ENCODE results near the gene SMURF1.

SMURF1 gene

GRCh38 chr7:99097730-99098129 lies 46.2 kb downstream of the SMURF1 start:
- no peak for DNase-seq (ENCODE audit: low read depth)

GRCh38 chr7:99096124-99096887 lies 47.6 kb downstream of the SMURF1 start:
- no peak for DNase-seq (ENCODE audit: low read depth)

- DNase-seq (ENCODE audit: low read depth), result no peak
Measured at GRCh38 chr7:99095698-99096097, 48.2 kb downstream of the SMURF1 start.

GRCh38 chr7:99094401-99094800 lies 49.5 kb downstream of the SMURF1 start:
- DNase-seq (ENCODE audit: low read depth), result no peak

GRCh38 chr7:99092064-99092720 lies 51.7 kb downstream of the SMURF1 start:
- no peak for DNase-seq (ENCODE audit: low read depth)

- no peak for DNase-seq (ENCODE audit: low read depth)
Measured at GRCh38 chr7:99090771-99091542, 53.0 kb downstream of the SMURF1 start.

GRCh38 chr7:99089914-99090629 lies 53.8 kb downstream of the SMURF1 start:
- no peak for DNase-seq (ENCODE audit: low read depth)

- no peak for DNase-seq (ENCODE audit: low read depth)
Measured at GRCh38 chr7:99086944-99087343, 57.0 kb downstream of the SMURF1 start.

- no peak for DNase-seq (ENCODE audit: low read depth)
Measured at GRCh38 chr7:99086532-99086931, 57.4 kb downstream of the SMURF1 start.

GRCh38 chr7:99083733-99084132 lies 60.2 kb downstream of the SMURF1 start:
- no peak for DNase-seq (ENCODE audit: low read depth)

- DNase-seq (ENCODE audit: low read depth), result no peak
Measured at GRCh38 chr7:99083068-99083651, 60.7 kb downstream of the SMURF1 start.

GRCh38 chr7:99080679-99081078 lies 63.2 kb downstream of the SMURF1 start:
- DNase-seq (ENCODE audit: low read depth), result no peak

- no peak for DNase-seq (ENCODE audit: low read depth)
Measured at GRCh38 chr7:99079104-99079503, 64.8 kb downstream of the SMURF1 start.

- no peak for DNase-seq (ENCODE audit: low read depth)
Measured at GRCh38 chr7:99078416-99078815, 65.5 kb downstream of the SMURF1 start.

GRCh38 chr7:99076615-99077014 lies 67.3 kb downstream of the SMURF1 start:
- no peak for DNase-seq (ENCODE audit: low read depth)

- no peak for DNase-seq (ENCODE audit: low read depth)
Measured at GRCh38 chr7:99073839-99074446, 70.0 kb downstream of the SMURF1 start.

GRCh38 chr7:99072126-99072525 lies 71.8 kb downstream of the SMURF1 start:
- no peak for DNase-seq (ENCODE audit: low read depth)

- no peak for DNase-seq (ENCODE audit: low read depth)
Measured at GRCh38 chr7:99070361-99070760, 73.5 kb downstream of the SMURF1 start.

GRCh38 chr7:99061001-99061776 lies 82.7 kb downstream of the SMURF1 start:
- no peak for DNase-seq (ENCODE audit: low read depth)

- no peak for DNase-seq (ENCODE audit: low read depth)
Measured at GRCh38 chr7:99054781-99055180, 89.1 kb downstream of the SMURF1 start.

GRCh38 chr7:99050971-99051370 lies 92.9 kb downstream of the SMURF1 start:
- no peak for DNase-seq (ENCODE audit: low read depth)
